ENCODE results near the gene TTLL13. TPM values are rescaled to one million over a fixed set of nuclear protein-coding genes. Genes with fewer than 3 reads are reported as not detected.

Gene TTLL13
- total and polyA plus RNA-seq, 2 donors (not counting 1 experiment from before 2014, with no cell fraction given), result 0.33 to 0.42 TPM

DNA sequence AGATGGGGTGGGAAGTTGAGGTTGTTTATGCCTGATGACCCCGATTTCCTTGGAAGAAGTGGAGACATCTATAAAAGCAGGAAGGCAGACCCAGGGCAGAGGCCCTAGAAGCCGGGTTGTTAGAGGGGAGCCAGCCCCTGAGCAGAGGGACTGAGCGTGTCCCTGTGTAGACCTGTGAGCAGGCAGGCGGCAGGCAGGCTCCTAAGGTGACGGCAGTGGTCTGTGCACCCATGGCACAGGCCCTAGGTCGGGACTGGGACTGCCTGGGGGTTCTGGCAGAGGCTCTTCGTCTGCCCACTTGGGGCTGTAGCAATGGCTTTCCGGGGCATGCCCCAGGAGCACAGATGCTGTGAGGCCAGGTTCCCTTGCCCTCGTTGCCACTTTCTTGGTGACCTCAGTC lies 38.3 kb upstream of the TTLL13 start:
- Mint-ChIP-seq H3K4me1 (peaks cover 93% of the 10 kb centered on the region), H3K4me3 (peak overlapping the region; percentile 76)

More for the DNA sequence above, 38.3 kb upstream of the TTLL13 start:
- Mint-ChIP-seq H3K27me3 (no peaks in the 10 kb centered on the region), H3K9me3 (ENCODE audit: insufficient read depth) (no peaks in the 10 kb centered on the region), H3K27ac (peak overlapping the region; percentile 90)
- Histone ChIP-seq H3K4me2 (replicated peaks; ENCODE audit: low read depth, low read length, poor library complexity, severe bottlenecking) (peak overlapping the region; percentile 65), H2AFZ (ENCODE audit: insufficient read depth, low read depth, low read length, poor library complexity, severe bottlenecking) (no peak overlapping the region), H3K27ac (ENCODE audit: low read length in 2 of 2) (peak overlapping the region; percentile 80 to 86), H3K4me3 (ENCODE audit: control extremely low read depth in 1 of 5, extremely low read depth in 1 of 5, insufficient read depth in 1 of 5, low read depth in 2 of 5, low read length in 4 of 5) (peak overlapping the region in 1 of 5 experiments; percentile 2), H3K27me3 (replicated peaks in 1 of 4; ENCODE audit: control extremely low read depth in 1 of 4, control insufficient read depth in 3 of 4, insufficient read depth in 4 of 4, low read length in 3 of 4) (no peaks in the 10 kb centered on the region), H3K36me3 (replicated peaks in 1 of 2; ENCODE audit: control extremely low read depth in 1 of 2, control insufficient read depth in 1 of 2, extremely low read depth in 1 of 2, insufficient read depth in 2 of 2, low read length in 1 of 2) (peaks cover 2 to 64% of the 10 kb centered on the region in 2 experiments), H3K9me3 (ENCODE audit: control extremely low read depth in 1 of 3, control insufficient read depth in 2 of 3, insufficient read depth in 1 of 3, low read length in 2 of 3) (no peaks in the 10 kb centered on the region), H3K9ac (ENCODE audit: low read length) (peak overlapping the region; percentile 48), H4K20me1 (ENCODE audit: control insufficient read depth, insufficient read depth, low read length, poor library complexity, severe bottlenecking) (peaks cover 55% of the 10 kb centered on the region), H3K4me1 (ENCODE audit: control insufficient read depth in 2 of 2, insufficient read depth in 2 of 2, low read length in 2 of 2) (peaks cover 92 to 100% of the 10 kb centered on the region in 2 donors), H3K79me2 (ENCODE audit: control insufficient read depth, insufficient read depth, low read length) (peaks cover 92% of the 10 kb centered on the region)
- intact Hi-C loops (cut with micrococcal nuclease), result loop anchor here (10.0 kb wide), 2 partner anchors 316 to 454 kb away; partner anchors contain the start of gene AP3S2
- ChIA-PET POLR2A (no interaction called here), CTCF (no interaction called here)
- TF ChIP-seq, protein P1, sequence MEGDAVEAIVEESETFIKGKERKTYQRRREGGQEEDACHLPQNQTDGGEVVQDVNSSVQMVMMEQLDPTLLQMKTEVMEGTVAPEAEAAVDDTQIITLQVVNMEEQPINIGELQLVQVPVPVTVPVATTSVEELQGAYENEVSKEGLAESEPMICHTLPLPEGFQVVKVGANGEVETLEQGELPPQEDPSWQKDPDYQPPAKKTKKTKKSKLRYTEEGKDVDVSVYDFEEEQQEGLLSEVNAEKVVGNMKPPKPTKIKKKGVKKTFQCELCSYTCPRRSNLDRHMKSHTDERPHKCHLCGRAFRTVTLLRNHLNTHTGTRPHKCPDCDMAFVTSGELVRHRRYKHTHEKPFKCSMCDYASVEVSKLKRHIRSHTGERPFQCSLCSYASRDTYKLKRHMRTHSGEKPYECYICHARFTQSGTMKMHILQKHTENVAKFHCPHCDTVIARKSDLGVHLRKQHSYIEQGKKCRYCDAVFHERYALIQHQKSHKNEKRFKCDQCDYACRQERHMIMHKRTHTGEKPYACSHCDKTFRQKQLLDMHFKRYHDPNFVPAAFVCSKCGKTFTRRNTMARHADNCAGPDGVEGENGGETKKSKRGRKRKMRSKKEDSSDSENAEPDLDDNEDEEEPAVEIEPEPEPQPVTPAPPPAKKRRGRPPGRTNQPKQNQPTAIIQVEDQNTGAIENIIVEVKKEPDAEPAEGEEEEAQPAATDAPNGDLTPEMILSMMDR (IDR thresholded peaks at IDR 0.05), result no peak
- TF ChIP-seq EZH2 (IDR thresholded peaks at IDR 0.05; ENCODE audit: borderline replicate concordance, insufficient read depth, low read depth, low read length, poor library complexity, severe bottlenecking), result no peak
- ATAC-seq (ENCODE audit: low read depth) (no peak), DNase-seq (no peak)
- WGBS (ENCODE audit: insufficient coverage), result 94% methylated on average over 9 of the region's 9 CpGs
